22Rv1 (cell line): ENCODE measurements around the gene MYADML2.

ENCODE experiments used
- H3K27ac ChIP-seq: fragments of 450-650 bp; 2 replicates; pipeline ENCODE4 v1.5.1; 2017
- CTCF ChIP-seq: fragments of 450-650 bp; IDR thresholded peaks from 2 replicates; pipeline ENCODE4 v1.5.1; 2017; ENCODE audit warnings: mild to moderate bottlenecking
- ZFX ChIP-seq: fragments of 450-650 bp; IDR thresholded peaks from 2 replicates; pipeline ENCODE4 v1.6.1; 2017; ENCODE audit warnings: antibody characterized with exemption, borderline replicate concordance

MYADML2 gene

DNA sequence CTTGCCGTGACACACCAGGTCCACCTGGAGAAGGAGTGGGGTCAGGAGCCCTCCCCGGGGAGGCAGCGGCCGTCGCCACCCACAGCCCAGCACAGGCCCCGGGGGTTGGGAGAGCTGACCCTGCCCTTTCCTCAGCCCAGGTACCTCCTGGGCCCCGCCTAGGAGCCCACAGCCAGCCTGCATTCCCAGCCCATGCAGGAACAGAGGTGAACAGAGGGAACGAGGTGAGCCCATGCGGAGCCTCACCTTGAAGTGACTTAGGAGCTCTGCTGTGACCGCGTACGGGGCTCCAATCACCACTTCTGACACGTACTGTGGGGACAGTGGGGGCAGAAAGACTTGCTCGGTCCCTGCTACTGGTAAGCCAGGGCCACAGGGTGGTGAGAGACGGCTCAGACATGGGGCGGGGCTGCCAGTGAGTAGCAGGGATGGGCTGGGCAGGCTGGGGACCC is 41.6 kb downstream of the MYADML2 start:
- TF ChIP-seq CTCF = no peak
- no peak for TF ChIP-seq ZFX
- H3K27ac ChIP-seq = no peak overlapping the region

- H3K27ac ChIP-seq = peak overlapping the region; percentile 72; the same call in 1 of the 2 replicates
- no peak for TF ChIP-seq CTCF
- TF ChIP-seq ZFX = no peak
Observed at GRCh38 chr17:81904600-81905423, 42.2 kb downstream of the MYADML2 start.

DNA sequence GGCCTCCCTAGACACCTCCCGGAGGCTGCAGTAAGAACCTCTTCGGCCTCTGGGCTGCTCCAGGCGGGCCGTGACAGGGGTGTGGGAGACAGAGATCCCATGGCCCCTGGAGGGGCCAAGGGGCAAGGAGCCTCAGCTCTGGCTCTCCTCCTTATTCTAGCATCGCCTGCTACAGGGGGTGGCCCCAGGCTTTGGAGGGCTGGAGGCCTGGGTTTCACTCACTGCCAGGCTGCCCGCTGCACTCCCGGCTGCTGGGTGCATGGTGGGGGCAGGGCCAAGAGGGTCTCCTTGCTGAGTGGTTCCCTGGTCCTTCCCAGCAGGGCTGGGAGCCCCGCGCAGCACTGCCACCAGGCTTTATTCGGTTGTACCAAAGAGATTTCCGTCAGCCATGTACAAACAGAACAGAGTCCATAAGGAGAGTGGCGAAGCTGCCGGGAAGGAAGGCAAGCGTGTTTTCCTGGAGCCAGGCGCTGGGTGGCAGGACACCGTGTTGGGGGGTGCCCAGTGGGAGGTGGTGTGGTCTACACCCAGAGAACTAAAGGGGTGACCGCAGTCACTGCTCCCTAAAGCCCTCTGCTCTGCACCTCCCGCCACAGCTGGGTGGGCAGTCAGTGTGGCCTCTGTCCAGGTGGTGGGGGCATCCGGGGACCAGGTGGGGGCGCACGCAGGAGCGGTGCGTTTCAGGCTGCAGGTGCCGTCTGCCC is 43.0 kb downstream of the MYADML2 start:
- TF ChIP-seq ZFX (no peak), CTCF (no peak)
- peak overlapping the region; percentile 72 for H3K27ac ChIP-seq

DNA sequence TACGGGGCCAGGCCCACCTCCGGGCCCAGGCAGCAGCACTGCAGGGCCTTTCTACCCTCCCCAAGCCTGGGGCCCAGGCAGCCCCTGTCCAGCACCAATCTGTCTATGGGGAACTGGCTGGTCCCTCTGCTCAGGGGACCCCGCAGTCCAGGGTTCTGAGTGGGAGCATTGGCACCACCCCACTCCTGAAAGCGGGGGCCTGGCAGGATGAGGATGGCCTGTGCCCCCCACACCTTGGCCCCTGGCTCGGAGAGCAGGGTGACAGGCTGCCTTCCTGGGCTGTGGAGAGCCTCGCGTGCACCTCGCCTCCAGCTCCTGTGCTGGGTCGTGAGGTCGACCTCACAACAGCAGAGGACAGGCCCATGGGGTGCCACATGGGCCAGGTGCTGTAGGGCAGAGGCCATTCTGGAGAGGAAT is 43.6 kb downstream of the MYADML2 start:
- no peak for TF ChIP-seq CTCF
- TF ChIP-seq ZFX = no peak
- peak overlapping the region; percentile 72 for H3K27ac ChIP-seq

GRCh38 chr17:81902653-81903414 is 44.2 kb downstream of the MYADML2 start:
- no peak for TF ChIP-seq CTCF
- no peak for TF ChIP-seq ZFX
- peak overlapping the region; percentile 72 for H3K27ac ChIP-seq

- TF ChIP-seq ZFX (no peak), CTCF (no peak)
- H3K27ac ChIP-seq = peak within 1 kb of the TSS; percentile 72
Observed at GRCh38 chr17:81902023-81902652, 44.9 kb downstream of the MYADML2 start, which contains the start of gene NPB. TSS of gene NPB (plus strand) at chr17:81902238. CDS start at chr17:81902278, 40 bp downstream.
